HEK293 (cell line): ENCODE results near the gene PRMT2.

Source experiments
- CTCF ChIA-PET: fragments of 350-600 bp; formaldehyde crosslinking; extraction: SDS; loops from one replicate; lab custom pipeline; 2021; ENCODE audit warnings: antibody characterized with exemption; lab: Yijun Ruan, JAX
- POLR2A ChIA-PET: fragments of 300-600 bp; formaldehyde crosslinking; extraction: SDS; loops from one replicate; lab custom pipeline; 2020; ENCODE audit warnings: antibody characterized with exemption, inconsistent platforms; lab: Yijun Ruan, JAX
- H3K27ac ChIP-seq: fragments of 200-500 bp; sonication (Bioruptor generic); 2 replicates; pipeline ENCODE4 v1.5.1; 2014; ENCODE audit warnings: low read depth, low read length, control low read depth, inconsistent platforms; ENCODE audit errors: extremely low read depth
- H3K36me3 ChIP-seq, 2 experiments: fragments of 200-500 bp in 1 of 2; sonication (Bioruptor generic) in 1 of 2; 1 replicate in 1 of 2; 2 replicates in 1 of 2; pipeline ENCODE4 v1.5.1; 2014 to 2017; ENCODE audit warnings: inconsistent platforms in 2 of 2, low read length in 2 of 2; ENCODE audit not compliant: control insufficient read depth in 2 of 2, insufficient read depth in 1 of 2
- H3K4me1 ChIP-seq: fragments of 200-500 bp; sonication (Bioruptor generic); 2 replicates; pipeline ENCODE4 v1.5.1; 2014; ENCODE audit warnings: mild to moderate bottlenecking, low read length, inconsistent platforms; ENCODE audit not compliant: control insufficient read depth, insufficient read depth
- H3K4me3 ChIP-seq: 2 replicates; pipeline ENCODE4 v1.5.1; 2011; ENCODE audit warnings: low read depth, mild to moderate bottlenecking, control low read depth, low read length, moderate library complexity
- H3K9me3 ChIP-seq: fragments of 200-500 bp; sonication (Bioruptor generic); 2 replicates; pipeline ENCODE4 v1.5.1; 2014; ENCODE audit warnings: low read depth, low read length, inconsistent platforms; ENCODE audit not compliant: control insufficient read depth, insufficient read depth
- AEBP2 ChIP-seq: fragments of 450-650 bp; formaldehyde crosslinking; IDR thresholded peaks from 2 replicates; pipeline ENCODE4 v1.5.1; 2016; ENCODE audit warnings: missing biosample characterization, missing genetic modification characterization, borderline replicate concordance
- HOXA7 ChIP-seq: sonication (generic); formaldehyde crosslinking; IDR thresholded peaks from 2 replicates; pipeline ENCODE4 v1.8.1; 2022; ENCODE audit warnings: missing genetic modification reagents, borderline replicate concordance
- TSHZ1 ChIP-seq: fragments of 450-650 bp; formaldehyde crosslinking; IDR thresholded peaks from 2 replicates; pipeline ENCODE4 v1.5.1; 2016; ENCODE audit warnings: missing biosample characterization, missing genetic modification characterization, borderline replicate concordance
- YY1 ChIP-seq: fragments of 450-650 bp; formaldehyde crosslinking; IDR thresholded peaks from 2 replicates; pipeline ENCODE4 v1.5.1; 2018; ENCODE audit warnings: missing biosample characterization, missing genetic modification characterization
- ZBTB44 ChIP-seq: fragments of 450-650 bp; IDR thresholded peaks from 2 replicates; pipeline ENCODE4 v1.5.1; 2018; ENCODE audit warnings: missing biosample characterization, mild to moderate bottlenecking, missing genetic modification characterization
- ZNF169 ChIP-seq: fragments of 450-650 bp; formaldehyde crosslinking; IDR thresholded peaks from 2 replicates; pipeline ENCODE4 v1.5.1; 2016; ENCODE audit warnings: missing biosample characterization, missing genetic modification characterization
- ZNF214 ChIP-seq: fragments of 450-650 bp; formaldehyde crosslinking; IDR thresholded peaks from 2 replicates; pipeline ENCODE4 v1.5.1; 2017; ENCODE audit warnings: missing biosample characterization, mild to moderate bottlenecking, missing genetic modification characterization, borderline replicate concordance
- ZNF362 ChIP-seq: fragments of 450-650 bp; formaldehyde crosslinking; IDR thresholded peaks from 2 replicates; pipeline ENCODE4 v1.5.1; 2016; ENCODE audit warnings: missing biosample characterization, missing genetic modification characterization
- ZNF423 ChIP-seq: fragments of 450-650 bp; formaldehyde crosslinking; IDR thresholded peaks from 2 replicates; pipeline ENCODE4 v1.5.1; 2016; ENCODE audit warnings: missing biosample characterization, missing genetic modification characterization
- ZNF433 ChIP-seq: fragments of 450-650 bp; formaldehyde crosslinking; IDR thresholded peaks from 2 replicates; pipeline ENCODE4 v1.5.1; 2016; ENCODE audit warnings: missing biosample characterization, missing genetic modification characterization, low read depth
- ZNF544 ChIP-seq: fragments of 450-650 bp; formaldehyde crosslinking; IDR thresholded peaks from 2 replicates; pipeline ENCODE4 v1.5.0; 2017; ENCODE audit warnings: missing biosample characterization, missing genetic modification characterization
- ZNF623 ChIP-seq: fragments of 450-650 bp; formaldehyde crosslinking; IDR thresholded peaks from 2 replicates; pipeline ENCODE4 v1.5.1; 2016; ENCODE audit warnings: missing biosample characterization, missing genetic modification characterization
- ZNF629 ChIP-seq: fragments of 450-650 bp; formaldehyde crosslinking; IDR thresholded peaks from 2 replicates; pipeline ENCODE4 v1.5.1; 2017; ENCODE audit warnings: missing biosample characterization, missing genetic modification characterization
- ZNF837 ChIP-seq: fragments of 450-650 bp; formaldehyde crosslinking; IDR thresholded peaks from 2 replicates; pipeline ENCODE4 v1.5.1; 2016; ENCODE audit warnings: missing biosample characterization, missing genetic modification characterization
- TF ChIP-seq, protein P1 (sequence below): fragments of 450-650 bp; formaldehyde crosslinking; IDR thresholded peaks from 2 replicates; pipeline ENCODE4 v1.5.1; 2016; ENCODE audit warnings: missing biosample characterization, missing genetic modification characterization
- TF ChIP-seq, protein P2 (sequence below): fragments of 450-650 bp; formaldehyde crosslinking; conservative IDR thresholded peaks from 2 replicates; pipeline ENCODE4 v1.5.1; 2016; ENCODE audit warnings: low read depth, missing biosample characterization, missing genetic modification characterization

PRMT2 gene

GRCh38 chr21:46634966-46635323, 529 bp upstream of the PRMT2 start (continued):
- TF ChIP-seq ZNF214 = no peak
- TF ChIP-seq ZNF362 (tag by site-specific recombination) = no peak
- TF ChIP-seq ZNF423 (tag by site-specific recombination) = no peak
- TF ChIP-seq HOXA7 (CRISPR knock-in tag) = no peak
- TF ChIP-seq, protein P1, sequence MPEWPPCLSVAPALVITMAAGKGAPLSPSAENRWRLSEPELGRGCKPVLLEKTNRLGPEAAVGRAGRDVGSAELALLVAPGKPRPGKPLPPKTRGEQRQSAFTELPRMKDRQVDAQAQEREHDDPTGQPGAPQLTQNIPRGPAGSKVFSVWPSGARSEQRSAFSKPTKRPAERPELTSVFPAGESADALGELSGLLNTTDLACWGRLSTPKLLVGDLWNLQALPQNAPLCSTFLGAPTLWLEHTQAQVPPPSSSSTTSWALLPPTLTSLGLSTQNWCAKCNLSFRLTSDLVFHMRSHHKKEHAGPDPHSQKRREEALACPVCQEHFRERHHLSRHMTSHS = no peak
- TF ChIP-seq, protein P2, sequence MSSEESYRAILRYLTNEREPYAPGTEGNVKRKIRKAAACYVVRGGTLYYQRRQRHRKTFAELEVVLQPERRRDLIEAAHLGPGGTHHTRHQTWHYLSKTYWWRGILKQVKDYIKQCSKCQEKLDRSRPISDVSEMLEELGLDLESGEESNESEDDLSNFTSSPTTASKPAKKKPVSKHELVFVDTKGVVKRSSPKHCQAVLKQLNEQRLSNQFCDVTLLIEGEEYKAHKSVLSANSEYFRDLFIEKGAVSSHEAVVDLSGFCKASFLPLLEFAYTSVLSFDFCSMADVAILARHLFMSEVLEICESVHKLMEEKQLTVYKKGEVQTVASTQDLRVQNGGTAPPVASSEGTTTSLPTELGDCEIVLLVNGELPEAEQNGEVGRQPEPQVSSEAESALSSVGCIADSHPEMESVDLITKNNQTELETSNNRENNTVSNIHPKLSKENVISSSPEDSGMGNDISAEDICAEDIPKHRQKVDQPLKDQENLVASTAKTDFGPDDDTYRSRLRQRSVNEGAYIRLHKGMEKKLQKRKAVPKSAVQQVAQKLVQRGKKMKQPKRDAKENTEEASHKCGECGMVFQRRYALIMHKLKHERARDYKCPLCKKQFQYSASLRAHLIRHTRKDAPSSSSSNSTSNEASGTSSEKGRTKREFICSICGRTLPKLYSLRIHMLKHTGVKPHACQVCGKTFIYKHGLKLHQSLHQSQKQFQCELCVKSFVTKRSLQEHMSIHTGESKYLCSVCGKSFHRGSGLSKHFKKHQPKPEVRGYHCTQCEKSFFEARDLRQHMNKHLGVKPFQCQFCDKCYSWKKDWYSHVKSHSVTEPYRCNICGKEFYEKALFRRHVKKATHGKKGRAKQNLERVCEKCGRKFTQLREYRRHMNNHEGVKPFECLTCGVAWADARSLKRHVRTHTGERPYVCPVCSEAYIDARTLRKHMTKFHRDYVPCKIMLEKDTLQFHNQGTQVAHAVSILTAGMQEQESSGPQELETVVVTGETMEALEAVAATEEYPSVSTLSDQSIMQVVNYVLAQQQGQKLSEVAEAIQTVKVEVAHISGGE (tag by site-specific recombination) = no peak
- no peak for TF ChIP-seq ZNF544 (tag by site-specific recombination)
- no peak for TF ChIP-seq AEBP2
- no peak for TF ChIP-seq ZNF837
- no peak for TF ChIP-seq ZNF169 (tag by site-specific recombination)
- TF ChIP-seq ZBTB44 (tag by site-specific recombination) = no peak
- TF ChIP-seq ZNF629 (tag by site-specific recombination) = peak; percentile 44; the same call in 1 of the 2 replicates
- TF ChIP-seq ZNF433 (tag by site-specific recombination) = no peak

- ChIA-PET CTCF (interaction anchor here (0.6 to 1.2 kb wide), 7 partner anchors 9 to 208 kb away, joined by 3 to 5 read pairs (median 3); no protein-coding TSS in a partner anchor), POLR2A (interaction anchor here (0.8 to 2.1 kb wide), 22 partner anchors 9 to 662 kb away, joined by 3 to 14 read pairs (median 5); partner anchors contain the start of gene DIP2A)
- H3K9me3 ChIP-seq = no peaks in the 10 kb centered on the region
- H3K4me1 ChIP-seq = peaks cover 10% of the 10 kb centered on the region; the same call in 1 of the 2 replicates
- H3K4me3 ChIP-seq = peak overlapping the region; percentile 62
- TF ChIP-seq ZNF623 = no peak
- TF ChIP-seq TSHZ1 (tag by site-specific recombination) = 0 out of 2 replicates have a peak, but pooled peaks have one; percentile 7
- TF ChIP-seq YY1 (tag by site-specific recombination) = peak; percentile 9; the same call in 1 of the 2 replicates
- peak overlapping the region; percentile 85; the same call in 1 of the 2 replicates for H3K27ac ChIP-seq
- H3K36me3 ChIP-seq = peaks cover 9 to 10% of the 10 kb centered on the region in 2 experiments
Observed at GRCh38 chr21:46636181-46636512, 673 bp downstream of the PRMT2 start.
